Naive B cell (primary cell): ENCODE results near the gene LMOD2. TPM values are rescaled to one million over a fixed set of nuclear protein-coding genes. Genes with fewer than 3 reads are reported as not detected.

ENCODE experiments used
- ATAC-seq, 2 donors: fragments of 150-1000 bp; cut with Tn5 transposase; 2 replicates each; pipeline ENCODE4 v1.10.0; 2021; ENCODE audit warnings: low read depth in 2 of 2, mild to moderate bottlenecking in 2 of 2, moderate library complexity in 2 of 2
- DNase-seq: peaks from one replicate; pipeline ENCODE4 v3.0.0; 2022
- H3K27ac Mint-ChIP-seq, 6 donors: one replicate each; pipeline ENCODE4 v1.8.0; 2020 to 2022; ENCODE audit warnings: mild to moderate bottlenecking in 6 of 6, mixed read lengths in 6 of 6, moderate library complexity in 5 of 6, inconsistent platforms in 2 of 6
- H3K27me3 Mint-ChIP-seq, 3 donors: one replicate each; pipeline ENCODE4 v1.8.0; 2021 to 2022; ENCODE audit warnings: mixed read lengths in 3 of 3, mild to moderate bottlenecking in 1 of 3
- H3K36me3 Mint-ChIP-seq, 2 donors: one replicate each; pipeline ENCODE4 v1.8.0; 2020 to 2022; ENCODE audit warnings: mixed read lengths in 2 of 2, inconsistent platforms in 1 of 2, mild to moderate bottlenecking in 1 of 2
- H3K4me1 Mint-ChIP-seq, 3 donors: one replicate each; pipeline ENCODE4 v1.8.0; 2020 to 2022; ENCODE audit warnings: mixed read lengths in 3 of 3, inconsistent platforms in 1 of 3, mild to moderate bottlenecking in 1 of 3, moderate library complexity in 1 of 3
- H3K4me3 Mint-ChIP-seq, 8 donors: one replicate each; pipeline ENCODE4 v1.8.0; 2020 to 2022; ENCODE audit warnings: mild to moderate bottlenecking in 8 of 8, mixed read lengths in 8 of 8, moderate library complexity in 8 of 8, inconsistent platforms in 2 of 8
- H3K9me3 Mint-ChIP-seq, 7 donors: one replicate each; pipeline ENCODE4 v1.8.0; 2020 to 2022; ENCODE audit warnings: mixed read lengths in 7 of 7, mild to moderate bottlenecking in 5 of 7, inconsistent platforms in 2 of 7, moderate library complexity in 1 of 7
- polyA plus RNA-seq, 6 donors: library from polyadenylated mRNA; unstranded; fragments of 300-500 nt; fragmentation: Illumina TruSeq; gene quantifications; one replicate each; pipeline ENCODE4 v1.2.3, GENCODE V29; 2021; ENCODE audit warnings: low read depth in 6 of 6

LMOD2 gene
- polyA plus RNA-seq, 6 donors from 2014 or later = 0.22 to 0.45 TPM; not detected in 4

DNA sequence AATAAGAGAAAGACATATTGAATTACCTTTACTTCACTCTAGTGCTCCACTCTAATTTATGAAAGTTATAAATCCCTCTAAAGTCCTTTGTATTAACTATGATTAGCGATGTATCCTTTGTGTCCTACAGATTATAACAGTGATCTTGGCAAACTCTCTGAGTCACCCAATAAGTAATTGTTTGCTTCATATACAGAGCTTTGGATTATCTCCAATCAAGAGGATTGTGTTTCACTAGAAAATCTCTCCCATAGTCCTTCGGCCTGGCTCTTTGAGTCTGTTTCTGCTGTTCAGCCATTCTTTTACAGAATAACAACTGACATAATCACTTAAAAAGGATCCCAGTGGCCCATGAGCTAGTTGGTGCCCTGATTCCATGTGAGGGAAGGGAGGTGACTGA lies 9.5 kb downstream of the LMOD2 start:
- Mint-ChIP-seq H3K36me3 (no peaks in the 10 kb centered on the region), H3K4me1 (no peaks in the 10 kb centered on the region), H3K27ac (no peak overlapping the region), H3K27me3 (peaks cover 14 to 42% (median 37%) of the 10 kb centered on the region in 3 donors), H3K9me3 (no peaks in the 10 kb centered on the region), H3K4me3 (no peak overlapping the region)
- no peak for ATAC-seq
- no peak for DNase-seq

- H3K27ac Mint-ChIP-seq = no peak overlapping the region
- H3K36me3 Mint-ChIP-seq = no peaks in the 10 kb centered on the region
- no peaks in the 10 kb centered on the region for H3K9me3 Mint-ChIP-seq
- ATAC-seq (no peak), DNase-seq (no peak)
- no peaks in the 10 kb centered on the region for H3K4me1 Mint-ChIP-seq
- no peak overlapping the region for H3K4me3 Mint-ChIP-seq
- peaks cover 9 to 37% (median 33%) of the 10 kb centered on the region in 3 donors for H3K27me3 Mint-ChIP-seq
Observed at GRCh38 chr7:123665896-123666295, 10.2 kb downstream of the LMOD2 start.

GRCh38 chr7:123666492-123666891 lies 10.8 kb downstream of the LMOD2 start:
- ATAC-seq = no peak
- Mint-ChIP-seq H3K27me3 (peaks cover 9 to 33% (median 27%) of the 10 kb centered on the region in 3 donors), H3K36me3 (no peaks in the 10 kb centered on the region), H3K4me3 (no peak overlapping the region), H3K9me3 (no peaks in the 10 kb centered on the region), H3K4me1 (no peaks in the 10 kb centered on the region), H3K27ac (no peak overlapping the region)
- DNase-seq = no peak

DNA sequence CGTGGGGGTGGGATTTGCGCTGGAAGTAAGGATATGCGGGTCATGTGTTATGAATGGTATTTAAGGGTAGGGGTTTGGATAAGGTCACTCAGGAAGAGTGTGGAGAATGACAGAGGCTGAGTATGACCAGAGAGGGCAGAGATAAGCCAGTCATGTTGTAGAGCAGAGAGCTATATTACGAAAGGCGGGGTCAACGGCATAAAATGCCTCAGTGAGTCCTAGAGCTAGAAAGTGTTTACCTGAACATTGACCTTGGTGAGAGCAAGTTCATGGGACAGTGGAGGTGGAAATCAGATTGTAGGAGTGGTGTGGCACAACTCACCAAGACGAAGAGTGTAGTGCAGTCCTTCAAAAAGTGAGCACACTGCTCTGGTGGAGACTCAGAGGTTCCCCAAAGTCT lies 13.8 kb downstream of the LMOD2 start:
- DNase-seq = no peak
- H3K4me3 Mint-ChIP-seq = no peak overlapping the region
- H3K4me1 Mint-ChIP-seq = no peaks in the 10 kb centered on the region
- no peaks in the 10 kb centered on the region for H3K9me3 Mint-ChIP-seq
- no peaks in the 10 kb centered on the region for H3K36me3 Mint-ChIP-seq
- peaks cover 4 to 9% (median 8%) of the 10 kb centered on the region in 3 donors for H3K27me3 Mint-ChIP-seq
- ATAC-seq = no peak
- H3K27ac Mint-ChIP-seq = peak overlapping the region in 2 of 6 donors; percentile 8 to 44

DNA sequence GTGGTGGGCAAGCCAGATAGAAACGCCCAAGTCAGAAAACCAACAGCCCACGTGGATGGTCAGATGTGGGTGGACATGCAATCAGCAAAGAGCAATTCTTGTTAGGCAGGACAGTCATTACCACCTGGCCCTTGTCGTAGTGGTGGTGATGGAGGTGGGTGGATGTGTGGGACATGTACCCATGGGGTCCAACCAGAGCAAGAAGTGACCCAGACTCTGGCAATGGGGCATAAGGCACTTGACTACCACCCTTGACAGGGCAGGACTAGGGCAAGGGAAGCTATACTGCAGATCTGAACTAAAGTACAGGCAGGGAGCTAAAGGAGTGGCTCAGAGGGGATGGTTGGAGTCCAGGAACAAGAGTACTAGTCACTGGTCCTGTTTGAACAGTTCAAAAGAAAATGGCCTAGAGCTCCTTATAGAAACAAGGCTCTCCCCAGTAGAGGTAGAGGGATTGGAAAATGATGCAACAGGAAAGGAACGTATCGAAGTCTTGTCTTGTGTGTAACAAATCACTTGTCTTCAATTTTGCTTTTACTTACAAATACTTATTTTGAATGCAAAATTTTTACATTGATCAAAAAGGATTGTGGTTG lies 17.6 kb downstream of the LMOD2 start:
- no peak for DNase-seq
- Mint-ChIP-seq H3K27ac (peak overlapping the region in 1 of 6 donors; percentile 7), H3K4me1 (no peaks in the 10 kb centered on the region), H3K27me3 (peaks cover 0 to 4% (median 0%) of the 10 kb centered on the region in 3 donors), H3K36me3 (no peaks in the 10 kb centered on the region), H3K4me3 (no peak overlapping the region), H3K9me3 (no peaks in the 10 kb centered on the region)
- no peak for ATAC-seq

- H3K36me3 Mint-ChIP-seq = no peaks in the 10 kb centered on the region
- H3K9me3 Mint-ChIP-seq = no peaks in the 10 kb centered on the region
- H3K4me1 Mint-ChIP-seq = no peaks in the 10 kb centered on the region
- H3K27me3 Mint-ChIP-seq = peaks cover 0 to under 1% (median 0%) of the 10 kb centered on the region in 3 donors
- no peak for ATAC-seq
- no peak for DNase-seq
- H3K27ac Mint-ChIP-seq = no peak overlapping the region
- H3K4me3 Mint-ChIP-seq = no peak overlapping the region
Observed at GRCh38 chr7:123673752-123674398, 18.2 kb downstream of the LMOD2 start.

GRCh38 chr7:123674399-123675180 lies 18.9 kb downstream of the LMOD2 start:
- Mint-ChIP-seq H3K36me3 (no peaks in the 10 kb centered on the region), H3K27me3 (no peaks in the 10 kb centered on the region), H3K27ac (no peak overlapping the region)

GRCh38 chr7:123675181-123675473 lies 19.5 kb downstream of the LMOD2 start:
- no peaks in the 10 kb centered on the region for H3K36me3 Mint-ChIP-seq
- H3K9me3 Mint-ChIP-seq = no peaks in the 10 kb centered on the region
- H3K27me3 Mint-ChIP-seq = no peaks in the 10 kb centered on the region
- no peak overlapping the region for H3K4me3 Mint-ChIP-seq
- H3K27ac Mint-ChIP-seq = no peak overlapping the region
- no peaks in the 10 kb centered on the region for H3K4me1 Mint-ChIP-seq
- ATAC-seq (no peak), DNase-seq (no peak)

More at GRCh38 chr7:123674399-123675180, 18.9 kb downstream of the LMOD2 start:
- H3K4me1 Mint-ChIP-seq = no peaks in the 10 kb centered on the region
- H3K4me3 Mint-ChIP-seq = no peak overlapping the region
- no peaks in the 10 kb centered on the region for H3K9me3 Mint-ChIP-seq
- ATAC-seq (no peak), DNase-seq (no peak)

DNA sequence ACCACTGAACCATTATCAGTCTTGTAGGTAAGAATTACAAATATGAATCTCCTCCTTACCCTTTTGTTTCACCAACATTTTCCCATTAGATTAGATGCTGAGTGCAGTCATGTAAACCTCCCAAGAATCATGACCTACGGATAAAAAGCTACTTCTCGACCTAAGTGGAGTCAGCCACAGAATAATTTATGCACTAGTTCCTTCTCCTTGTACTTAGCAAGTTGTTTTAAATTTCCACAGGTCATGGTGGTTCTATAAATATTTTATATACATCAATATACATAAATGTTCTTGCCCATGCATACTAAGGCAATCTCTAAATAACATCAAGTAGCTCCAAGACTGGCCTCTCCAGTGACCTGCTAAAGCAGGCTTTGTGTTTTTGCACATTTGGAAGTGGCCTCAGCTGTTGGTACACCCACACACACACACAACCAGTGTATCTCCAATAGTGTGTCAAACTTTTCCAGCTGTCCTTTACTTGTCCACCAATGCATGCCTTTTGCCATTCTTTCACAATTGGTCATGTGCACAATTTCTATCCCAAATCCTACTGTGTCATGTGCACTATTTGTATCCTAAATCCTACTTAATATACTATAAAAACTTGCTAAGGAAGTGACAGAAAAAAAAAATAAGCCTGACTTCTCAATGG lies 21.5 kb downstream of the LMOD2 start:
- DNase-seq (no peak), ATAC-seq (no peak)
- H3K36me3 Mint-ChIP-seq = no peaks in the 10 kb centered on the region
- H3K27ac Mint-ChIP-seq = peak overlapping the region in 1 of 6 donors; percentile 16
- no peak overlapping the region for H3K4me3 Mint-ChIP-seq
- H3K27me3 Mint-ChIP-seq = no peaks in the 10 kb centered on the region
- no peaks in the 10 kb centered on the region for H3K9me3 Mint-ChIP-seq
- H3K4me1 Mint-ChIP-seq = no peaks in the 10 kb centered on the region

GRCh38 chr7:123679614-123680013 lies 23.9 kb downstream of the LMOD2 start:
- no peaks in the 10 kb centered on the region for H3K36me3 Mint-ChIP-seq
- no peak overlapping the region for H3K4me3 Mint-ChIP-seq
- H3K27ac Mint-ChIP-seq = no peak overlapping the region
- H3K9me3 Mint-ChIP-seq = no peaks in the 10 kb centered on the region
- no peak for ATAC-seq
- no peak for DNase-seq
- no peaks in the 10 kb centered on the region for H3K4me1 Mint-ChIP-seq
- no peaks in the 10 kb centered on the region for H3K27me3 Mint-ChIP-seq

DNA sequence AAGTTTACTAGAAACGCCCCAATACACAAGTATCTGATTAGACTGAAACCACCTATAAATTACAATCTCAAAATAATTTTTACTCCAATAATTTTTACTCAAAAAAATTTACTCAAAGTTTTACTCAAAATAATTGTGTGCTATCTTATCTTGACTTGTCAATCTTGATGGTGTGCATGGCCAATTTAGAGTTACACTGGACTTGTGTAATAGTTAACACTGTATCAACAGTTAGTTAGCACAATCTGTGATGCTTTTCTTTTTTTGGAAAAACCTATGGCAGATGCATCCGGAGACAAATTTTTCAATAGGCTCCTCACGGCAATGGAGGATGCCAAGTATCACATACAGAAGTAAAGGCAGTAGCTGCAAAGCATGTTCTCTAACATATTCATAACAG lies 24.9 kb downstream of the LMOD2 start:
- ATAC-seq (no peak), DNase-seq (no peak)
- Mint-ChIP-seq H3K4me1 (no peaks in the 10 kb centered on the region), H3K36me3 (no peaks in the 10 kb centered on the region), H3K27ac (no peak overlapping the region), H3K27me3 (no peaks in the 10 kb centered on the region), H3K4me3 (no peak overlapping the region), H3K9me3 (no peaks in the 10 kb centered on the region)

DNA sequence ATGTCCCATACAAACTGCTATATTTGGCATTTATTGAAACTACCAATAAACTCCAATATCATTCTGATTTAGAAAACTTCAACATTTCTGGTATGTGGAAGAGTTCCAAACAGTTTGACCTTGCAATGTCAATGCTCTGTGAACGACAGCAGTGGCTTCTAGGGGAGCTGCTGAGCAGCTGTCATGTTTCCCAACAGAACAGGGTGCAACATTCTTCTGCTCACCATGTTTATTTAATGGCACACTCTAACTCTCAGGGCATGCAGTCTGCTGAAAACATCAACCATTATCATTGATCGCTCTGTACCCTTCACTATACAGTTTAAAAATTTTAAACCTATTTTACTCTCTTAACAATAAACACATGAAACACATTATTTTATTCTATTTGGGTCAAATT lies 25.9 kb downstream of the LMOD2 start:
- H3K4me3 Mint-ChIP-seq = no peak overlapping the region
- no peaks in the 10 kb centered on the region for H3K27me3 Mint-ChIP-seq
- no peak overlapping the region for H3K27ac Mint-ChIP-seq
- no peaks in the 10 kb centered on the region for H3K4me1 Mint-ChIP-seq
- ATAC-seq (no peak), DNase-seq (no peak)
- H3K36me3 Mint-ChIP-seq = no peaks in the 10 kb centered on the region
- no peaks in the 10 kb centered on the region for H3K9me3 Mint-ChIP-seq

GRCh38 chr7:123682690-123683089 lies 27.0 kb downstream of the LMOD2 start:
- Mint-ChIP-seq H3K4me3 (no peak overlapping the region), H3K9me3 (no peaks in the 10 kb centered on the region), H3K27ac (no peak overlapping the region), H3K4me1 (no peaks in the 10 kb centered on the region), H3K36me3 (no peaks in the 10 kb centered on the region), H3K27me3 (no peaks in the 10 kb centered on the region)
- DNase-seq (peak; percentile 6), ATAC-seq (peak in 1 of 2 donors; percentile 25)

- H3K27ac Mint-ChIP-seq = peak overlapping the region in 2 of 6 donors; percentile 8 to 23
- H3K4me1 Mint-ChIP-seq = no peaks in the 10 kb centered on the region
- peaks cover 0 to 7% of the 10 kb centered on the region in 2 donors for H3K36me3 Mint-ChIP-seq
- no peaks in the 10 kb centered on the region for H3K9me3 Mint-ChIP-seq
- H3K27me3 Mint-ChIP-seq = no peaks in the 10 kb centered on the region
- DNase-seq (no peak), ATAC-seq (no peak)
- no peak overlapping the region for H3K4me3 Mint-ChIP-seq
Observed at GRCh38 chr7:123687161-123687560, 31.5 kb downstream of the LMOD2 start.
